Measurements from ENCODE around the gene ENPEP. TPM values are rescaled to one million over a fixed set of nuclear protein-coding genes. Genes with fewer than 3 reads are reported as not detected.
"Not testable (repeated sequence)": the region's sequence is repeated elsewhere in the genome, so short reads cannot be mapped to it uniquely, and the experiment has no call there.

Gene ENPEP
- polyA plus RNA-seq, 1 experiment = 0.14 TPM

DNA sequence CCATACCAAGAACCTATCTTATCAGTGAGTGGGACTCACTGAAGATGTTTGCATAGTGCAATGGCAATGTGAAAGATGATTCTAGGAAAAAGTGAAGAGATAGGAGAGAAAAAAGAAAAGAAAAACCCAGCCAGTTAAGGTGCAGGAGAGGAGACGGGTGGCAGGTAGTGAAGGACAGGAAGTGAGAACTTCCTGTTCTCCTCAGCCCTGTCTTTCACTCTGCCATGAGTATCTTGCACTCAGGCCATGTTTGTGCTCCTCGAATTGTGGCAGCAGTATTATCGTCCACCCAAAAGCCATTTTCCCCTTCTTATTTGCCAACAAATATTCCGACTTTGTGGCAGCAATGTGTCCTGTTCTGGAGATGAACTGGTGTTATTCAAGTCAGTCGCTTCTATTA lies 8.6 kb upstream of the ENPEP start:
- no peak overlapping the region for H3K27ac ChIP-seq (ENCODE audit: low read depth, low read length)
- ChIA-PET CTCF (no interaction called here), POLR2A (no interaction called here)
- H3K9me3 ChIP-seq (ENCODE audit: control insufficient read depth, insufficient read depth, low read length) = no peaks in the 10 kb centered on the region
- DNase-seq (ENCODE audit: low read depth, low spot score) = no peak
- TF ChIP-seq, protein P1, sequence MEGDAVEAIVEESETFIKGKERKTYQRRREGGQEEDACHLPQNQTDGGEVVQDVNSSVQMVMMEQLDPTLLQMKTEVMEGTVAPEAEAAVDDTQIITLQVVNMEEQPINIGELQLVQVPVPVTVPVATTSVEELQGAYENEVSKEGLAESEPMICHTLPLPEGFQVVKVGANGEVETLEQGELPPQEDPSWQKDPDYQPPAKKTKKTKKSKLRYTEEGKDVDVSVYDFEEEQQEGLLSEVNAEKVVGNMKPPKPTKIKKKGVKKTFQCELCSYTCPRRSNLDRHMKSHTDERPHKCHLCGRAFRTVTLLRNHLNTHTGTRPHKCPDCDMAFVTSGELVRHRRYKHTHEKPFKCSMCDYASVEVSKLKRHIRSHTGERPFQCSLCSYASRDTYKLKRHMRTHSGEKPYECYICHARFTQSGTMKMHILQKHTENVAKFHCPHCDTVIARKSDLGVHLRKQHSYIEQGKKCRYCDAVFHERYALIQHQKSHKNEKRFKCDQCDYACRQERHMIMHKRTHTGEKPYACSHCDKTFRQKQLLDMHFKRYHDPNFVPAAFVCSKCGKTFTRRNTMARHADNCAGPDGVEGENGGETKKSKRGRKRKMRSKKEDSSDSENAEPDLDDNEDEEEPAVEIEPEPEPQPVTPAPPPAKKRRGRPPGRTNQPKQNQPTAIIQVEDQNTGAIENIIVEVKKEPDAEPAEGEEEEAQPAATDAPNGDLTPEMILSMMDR (IDR thresholded peaks at IDR 0.05; ENCODE audit: low read depth, low read length) = no peak
- no peak overlapping the region for H3K4me3 ChIP-seq (ENCODE audit: low read depth, low read length)
- H3K27me3 ChIP-seq (ENCODE audit: control insufficient read depth, insufficient read depth, low read length) = no peaks in the 10 kb centered on the region

DNA sequence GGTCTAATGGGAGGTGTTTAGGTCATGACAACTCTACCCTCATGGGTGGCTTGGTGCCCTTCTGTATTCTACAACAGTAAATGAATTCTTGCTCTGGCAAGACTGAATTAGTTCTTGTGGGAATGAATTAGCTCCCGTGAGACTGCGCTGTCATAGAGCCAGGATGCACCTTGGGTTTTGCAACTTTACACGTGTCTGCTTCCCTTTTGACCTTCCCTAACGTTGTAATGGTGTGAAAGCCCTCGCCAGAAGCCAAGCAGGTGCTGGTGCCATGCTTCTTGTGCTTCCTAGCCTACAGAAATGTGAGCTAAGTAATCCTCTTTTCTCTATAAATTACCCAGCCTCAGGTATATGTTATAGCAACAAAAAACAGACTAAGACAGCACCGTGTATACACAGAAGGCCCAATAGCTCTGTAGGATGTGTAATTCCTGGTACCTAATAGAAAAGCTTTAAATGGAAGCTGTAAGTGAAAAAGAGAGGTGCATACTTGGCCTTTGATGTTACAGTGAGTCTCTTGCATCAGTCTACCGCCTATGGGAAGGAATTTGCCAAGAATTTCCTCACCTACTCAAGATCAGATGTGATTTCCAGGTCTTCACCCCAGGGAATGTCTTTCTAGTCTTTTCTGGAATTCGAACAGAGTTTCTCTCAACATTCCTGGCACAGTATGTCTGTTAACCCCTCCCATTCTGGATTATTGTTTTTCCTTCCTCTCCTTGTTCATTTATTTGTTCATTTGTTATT lies 3.2 kb upstream of the ENPEP start:
- POLR2A ChIA-PET = no interaction called here
- Histone ChIP-seq H3K4me3 (ENCODE audit: low read depth, low read length) (no peak overlapping the region), H3K27ac (ENCODE audit: low read depth, low read length) (no peak overlapping the region), H3K9me3 (ENCODE audit: control insufficient read depth, insufficient read depth, low read length) (no peaks in the 10 kb centered on the region), H3K27me3 (ENCODE audit: control insufficient read depth, insufficient read depth, low read length) (no peaks in the 10 kb centered on the region)
- DNase-seq (ENCODE audit: low read depth, low spot score) = no peak
- TF ChIP-seq, protein P1 (IDR thresholded peaks at IDR 0.05; ENCODE audit: low read depth, low read length) = no peak
- CTCF ChIA-PET = no interaction called here

DNA sequence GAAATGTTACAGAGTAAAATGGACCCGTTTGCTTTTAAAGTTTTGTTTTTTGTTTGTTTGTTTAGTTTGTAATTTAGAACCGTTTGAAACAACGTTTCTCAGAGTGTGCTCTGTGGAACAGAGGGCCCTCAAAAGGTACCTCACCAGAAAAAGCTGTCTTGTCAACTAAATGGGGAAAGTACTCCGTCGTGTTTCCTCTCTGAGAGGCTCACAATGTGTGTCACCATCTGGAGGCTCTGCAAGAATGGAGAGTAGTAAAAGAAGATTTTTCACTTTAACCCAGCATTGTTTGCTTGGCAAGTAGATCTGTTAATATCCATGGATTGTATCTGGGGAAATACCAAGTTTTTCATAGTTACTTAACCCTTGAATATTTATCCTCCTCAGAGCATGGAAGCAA lies 1.5 kb upstream of the ENPEP start:
- ChIA-PET POLR2A (no interaction called here), CTCF (interaction anchor here (1.8 kb wide), 1 partner anchor 34 kb away, joined by 6 read pairs; no protein-coding TSS in a partner anchor)
- TF ChIP-seq, protein P1 (IDR thresholded peaks at IDR 0.05; ENCODE audit: low read depth, low read length) = no peak
- Histone ChIP-seq H3K27me3 (ENCODE audit: control insufficient read depth, insufficient read depth, low read length) (no peaks in the 10 kb centered on the region), H3K4me3 (ENCODE audit: low read depth, low read length) (no peak overlapping the region), H3K9me3 (ENCODE audit: control insufficient read depth, insufficient read depth, low read length) (no peaks in the 10 kb centered on the region), H3K27ac (ENCODE audit: low read depth, low read length) (no peak overlapping the region)
- DNase-seq (ENCODE audit: low read depth, low spot score) = no peak

DNA sequence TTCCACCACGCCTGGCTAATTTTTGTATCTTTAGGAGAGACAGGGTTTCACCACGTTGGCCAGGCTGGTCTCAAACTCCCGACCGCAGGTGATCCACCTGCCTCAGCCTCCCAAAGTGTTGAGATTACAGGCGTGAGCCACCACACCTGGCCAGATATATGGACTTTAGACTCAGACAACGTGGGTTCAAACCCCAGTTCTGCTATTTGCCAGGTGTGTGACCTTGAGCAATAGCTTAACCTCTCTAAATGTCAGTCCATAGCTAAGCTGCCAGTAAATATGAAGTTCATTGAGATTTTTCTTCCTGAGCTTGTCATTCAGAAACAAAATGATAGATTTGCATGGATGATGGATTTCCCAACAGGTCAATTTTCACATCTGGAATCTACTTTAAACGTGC lies 875 bp upstream of the ENPEP start:
- H3K27me3 ChIP-seq (ENCODE audit: control insufficient read depth, insufficient read depth, low read length) = not testable (repeated sequence)

DNA sequence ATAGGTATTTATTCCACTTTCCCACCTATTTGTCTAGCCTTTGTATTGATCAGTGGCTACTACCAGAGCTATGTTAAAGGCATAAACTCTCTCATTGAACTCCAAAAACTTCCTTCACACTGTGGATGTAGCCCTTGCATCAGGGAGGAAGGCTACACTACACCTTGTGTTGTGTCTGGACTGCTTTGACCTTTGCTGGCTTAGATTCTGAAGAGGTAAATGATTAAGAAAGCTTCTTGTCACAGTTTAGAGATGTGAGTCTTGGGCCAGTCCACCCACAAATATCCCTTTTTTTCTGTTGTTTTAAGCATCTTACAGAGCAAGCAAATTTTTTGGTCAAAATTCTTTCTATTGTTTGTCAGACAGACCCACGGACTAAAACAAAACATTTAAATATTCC lies 1.9 kb downstream of the ENPEP start:
- POLR2A ChIA-PET = no interaction called here
- H3K27me3 ChIP-seq (ENCODE audit: control insufficient read depth, insufficient read depth, low read length) = no peaks in the 10 kb centered on the region
- no peak for DNase-seq (ENCODE audit: low read depth, low spot score)
- no peak overlapping the region for H3K4me3 ChIP-seq (ENCODE audit: low read depth, low read length)
- TF ChIP-seq, protein P1 (IDR thresholded peaks at IDR 0.05; ENCODE audit: low read depth, low read length) = no peak
- H3K9me3 ChIP-seq (ENCODE audit: control insufficient read depth, insufficient read depth, low read length) = no peaks in the 10 kb centered on the region
- CTCF ChIA-PET = no interaction called here
- H3K27ac ChIP-seq (ENCODE audit: low read depth, low read length) = no peak overlapping the region

More for the DNA sequence above, 875 bp upstream of the ENPEP start:
- POLR2A ChIA-PET; H3K4me3 ChIP-seq (ENCODE audit: low read depth, low read length); H3K9me3 ChIP-seq (ENCODE audit: control insufficient read depth, insufficient read depth, low read length); DNase-seq (ENCODE audit: low read depth, low spot score); H3K27ac ChIP-seq (ENCODE audit: low read depth, low read length): not testable (repeated sequence)
- CTCF ChIA-PET = interaction anchor here (0.7 to 1.8 kb wide), 2 partner anchors 34 to 36 kb away, joined by 3 to 6 read pairs; no protein-coding TSS in a partner anchor

All from AG04450 (cell line).